AG09309 (cell line): ENCODE measurements around the gene IL15.

Experiments used
- DNase-seq: peaks from one replicate; pipeline ENCODE4 v3.0.0-alpha.2; 2010; ENCODE audit warnings: low read depth
- H3K4me3 ChIP-seq: 2 replicates; pipeline ENCODE4 v1.5.1; 2011; ENCODE audit warnings: mild to moderate bottlenecking, low read depth, low read length, moderate library complexity; ENCODE audit not compliant: control insufficient read depth
- TF ChIP-seq, protein P1 (sequence below): IDR thresholded peaks from 2 replicates; pipeline ENCODE4 v1.5.1; 2011; ENCODE audit warnings: mild to moderate bottlenecking, low read depth, low read length, inconsistent platforms; ENCODE audit not compliant: insufficient read depth, control insufficient read depth; ENCODE audit errors: missing control alignments

Gene IL15

DNA sequence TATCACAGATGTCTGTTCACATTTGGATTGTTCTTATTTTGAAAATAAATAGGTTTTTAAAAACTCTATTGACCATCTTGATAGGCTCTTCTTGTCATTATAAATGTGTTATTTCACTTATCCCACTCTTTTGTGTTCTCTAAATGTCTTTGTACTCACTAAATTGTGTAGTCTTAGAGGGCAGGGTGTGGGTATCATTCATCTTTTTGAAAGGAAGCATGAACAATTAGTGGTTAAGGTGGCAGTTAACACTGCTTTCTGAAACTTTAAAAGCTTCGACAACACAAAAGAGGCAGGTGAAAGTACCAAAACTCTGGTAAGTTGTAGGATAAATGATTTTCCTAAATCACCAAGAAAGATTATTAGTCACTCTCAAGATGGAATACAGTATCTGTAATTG lies 83.2 kb downstream of the IL15 start:
- DNase-seq, result no peak

DNA sequence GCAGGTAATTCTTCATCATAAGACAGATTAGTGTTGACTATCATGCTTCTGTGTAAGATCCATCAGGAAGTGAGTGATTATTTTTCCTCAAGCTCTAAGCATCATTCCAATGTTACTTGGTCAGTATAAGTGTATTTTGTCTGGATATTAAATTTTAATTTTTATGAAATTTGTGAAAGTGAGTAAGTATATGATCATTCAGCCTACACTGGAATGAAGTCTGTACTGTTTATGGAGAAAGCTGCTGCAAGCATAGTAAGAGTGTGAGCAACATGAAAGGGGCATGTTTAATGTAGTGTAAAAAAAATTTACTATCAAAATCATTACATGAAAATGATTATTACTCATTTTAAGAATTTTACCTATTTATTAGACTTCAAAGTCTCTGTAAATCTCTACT lies 84.8 kb downstream of the IL15 start:
- H3K4me3 ChIP-seq, result no peak overlapping the region
- TF ChIP-seq, protein P1, sequence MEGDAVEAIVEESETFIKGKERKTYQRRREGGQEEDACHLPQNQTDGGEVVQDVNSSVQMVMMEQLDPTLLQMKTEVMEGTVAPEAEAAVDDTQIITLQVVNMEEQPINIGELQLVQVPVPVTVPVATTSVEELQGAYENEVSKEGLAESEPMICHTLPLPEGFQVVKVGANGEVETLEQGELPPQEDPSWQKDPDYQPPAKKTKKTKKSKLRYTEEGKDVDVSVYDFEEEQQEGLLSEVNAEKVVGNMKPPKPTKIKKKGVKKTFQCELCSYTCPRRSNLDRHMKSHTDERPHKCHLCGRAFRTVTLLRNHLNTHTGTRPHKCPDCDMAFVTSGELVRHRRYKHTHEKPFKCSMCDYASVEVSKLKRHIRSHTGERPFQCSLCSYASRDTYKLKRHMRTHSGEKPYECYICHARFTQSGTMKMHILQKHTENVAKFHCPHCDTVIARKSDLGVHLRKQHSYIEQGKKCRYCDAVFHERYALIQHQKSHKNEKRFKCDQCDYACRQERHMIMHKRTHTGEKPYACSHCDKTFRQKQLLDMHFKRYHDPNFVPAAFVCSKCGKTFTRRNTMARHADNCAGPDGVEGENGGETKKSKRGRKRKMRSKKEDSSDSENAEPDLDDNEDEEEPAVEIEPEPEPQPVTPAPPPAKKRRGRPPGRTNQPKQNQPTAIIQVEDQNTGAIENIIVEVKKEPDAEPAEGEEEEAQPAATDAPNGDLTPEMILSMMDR, result no peak
- no peak for DNase-seq

More for the DNA sequence above, 83.2 kb downstream of the IL15 start:
- TF ChIP-seq, protein P1, result no peak
- no peak overlapping the region for H3K4me3 ChIP-seq

- H3K4me3 ChIP-seq, result no peak overlapping the region
- DNase-seq, result no peak
- TF ChIP-seq, protein P1, result no peak
Measured at GRCh38 chr4:141724646-141725045, 88.3 kb downstream of the IL15 start.

GRCh38 chr4:141727420-141727819 lies 91.0 kb downstream of the IL15 start:
- no peak for DNase-seq
- H3K4me3 ChIP-seq, result no peak overlapping the region
- TF ChIP-seq, protein P1, result no peak

GRCh38 chr4:141730805-141731204 lies 94.4 kb downstream of the IL15 start:
- TF ChIP-seq, protein P1, result no peak
- DNase-seq, result no peak
- H3K4me3 ChIP-seq, result no peak overlapping the region

DNA sequence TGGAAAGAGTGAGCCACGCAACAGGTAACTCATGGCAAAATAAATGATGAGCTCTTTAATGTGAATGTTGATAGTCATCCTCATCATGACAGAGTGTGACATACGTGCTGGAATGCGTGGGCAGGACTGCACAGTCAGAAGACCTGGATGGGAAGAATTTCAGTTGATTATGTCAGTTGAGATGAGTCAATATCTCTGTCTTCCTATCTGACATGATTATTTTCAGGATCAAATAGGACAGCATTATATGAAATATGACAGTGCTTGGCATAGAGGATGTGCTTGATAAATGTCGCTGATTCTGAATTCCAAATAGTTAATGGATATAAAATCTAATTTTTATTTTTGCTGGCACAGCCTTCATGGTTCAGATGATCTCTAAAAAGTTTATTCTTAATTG lies 95.1 kb downstream of the IL15 start:
- TF ChIP-seq, protein P1, result no peak
- no peak for DNase-seq
- no peak overlapping the region for H3K4me3 ChIP-seq

DNA sequence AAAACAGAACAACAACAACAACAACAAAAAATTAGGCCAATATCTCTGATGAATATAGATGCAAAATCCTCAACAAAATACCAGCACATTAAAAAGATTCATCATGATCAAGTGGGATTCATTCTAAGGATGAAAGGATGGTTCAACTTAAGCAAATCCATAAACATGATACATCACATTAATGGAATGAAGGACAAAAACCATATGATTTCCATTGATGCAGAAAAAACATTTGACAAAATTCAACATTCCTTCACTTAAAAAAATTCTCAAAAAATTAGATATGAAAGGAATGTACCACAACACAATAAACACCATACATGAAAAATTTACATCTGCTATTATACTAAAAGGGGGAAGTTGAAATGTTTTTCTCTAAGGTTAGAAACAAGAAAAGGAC lies 103.3 kb downstream of the IL15 start:
- no peak overlapping the region for H3K4me3 ChIP-seq
- DNase-seq, result no peak
- TF ChIP-seq, protein P1, result no peak
